HCT116 (cell line): ENCODE measurements around the gene GIMAP8.

Source experiments
- EZH2 ChIP-seq: fragments of 200-600 bp; sonication (generic); IDR thresholded peaks from 2 replicates; pipeline ENCODE4 v1.6.1; 2017; ENCODE audit warnings: antibody characterized with exemption, mixed run types
- POLR2A ChIP-seq: IDR thresholded peaks from 2 replicates; pipeline ENCODE4 v1.7.0; 2011; ENCODE audit warnings: borderline replicate concordance; ENCODE audit not compliant: insufficient read depth, insufficient read length; ENCODE audit errors: extremely low read depth
- POLR2AphosphoS5 ChIP-seq: IDR thresholded peaks from 2 replicates; pipeline ENCODE4 v1.6.1; 2011; ENCODE audit warnings: mild to moderate bottlenecking, low read depth, low read length, moderate library complexity

- no peak for TF ChIP-seq POLR2AphosphoS5
- TF ChIP-seq POLR2A = no peak
- TF ChIP-seq EZH2 = no peak
Observed at GRCh38 chr7:150458235-150458634, 7.8 kb downstream of the GIMAP8 start.
